Activated CD4-positive, CD25-positive, alpha-beta regulatory T cell treated with anti-CD3 and anti-CD28 coated beads, Interleukin-2, amount 50 U/mL, for 72 hours (primary cell): Measurements from ENCODE around the gene CAPZA1.

Experiments used
- DNase-seq: peaks from one replicate; pipeline ENCODE4 v3.0.0; 2021

The CAPZA1 gene

DNA sequence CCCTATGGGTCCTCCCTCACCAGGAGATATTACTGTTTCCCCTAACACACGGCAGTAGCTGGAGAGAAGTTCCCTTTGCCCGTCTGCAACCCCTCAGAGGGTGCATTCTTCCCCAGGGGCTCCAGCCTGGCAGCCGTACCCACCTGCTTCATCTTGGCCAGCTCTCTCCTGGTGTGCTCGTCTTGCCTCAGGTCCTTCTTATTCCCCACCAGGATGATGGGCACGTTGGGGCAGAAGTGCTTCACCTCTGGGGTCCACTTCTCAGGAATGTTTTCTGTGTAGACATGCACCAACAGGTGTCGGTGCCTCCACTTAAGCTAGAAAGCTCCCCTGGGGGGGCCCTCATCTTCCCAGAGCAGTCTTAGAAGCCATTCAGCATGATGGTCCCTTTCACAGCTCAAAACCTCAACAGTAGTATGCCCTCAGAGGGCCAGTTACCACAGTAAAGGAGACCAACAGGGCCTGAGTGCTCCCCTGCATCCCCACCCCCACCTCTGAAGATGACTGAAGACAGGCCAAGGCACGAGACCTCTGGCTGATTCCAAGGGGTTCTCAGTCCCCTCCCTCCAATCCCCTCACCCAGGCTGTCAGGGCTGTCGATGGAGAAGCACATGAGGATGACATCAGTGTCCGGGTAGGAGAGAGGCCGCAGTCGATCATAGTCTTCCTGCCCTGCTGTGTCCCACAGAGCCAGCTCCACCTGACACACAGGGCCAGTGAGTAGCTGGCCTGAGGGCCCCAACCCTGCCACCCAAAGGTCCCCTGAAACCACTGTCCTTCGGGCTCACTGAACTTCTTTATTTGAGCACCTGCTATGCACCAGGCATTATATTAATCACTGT lies 83.0 kb downstream of the CAPZA1 start:
- DNase-seq: no peak

- no peak for DNase-seq
These were observed 84.1 kb downstream of the CAPZA1 start for GRCh38 chr1:112703706-112704105.

GRCh38 chr1:112704391-112704933 lies 84.8 kb downstream of the CAPZA1 start:
- DNase-seq: no peak

GRCh38 chr1:112704934-112705627 lies 85.4 kb downstream of the CAPZA1 start:
- DNase-seq: no peak

DNA sequence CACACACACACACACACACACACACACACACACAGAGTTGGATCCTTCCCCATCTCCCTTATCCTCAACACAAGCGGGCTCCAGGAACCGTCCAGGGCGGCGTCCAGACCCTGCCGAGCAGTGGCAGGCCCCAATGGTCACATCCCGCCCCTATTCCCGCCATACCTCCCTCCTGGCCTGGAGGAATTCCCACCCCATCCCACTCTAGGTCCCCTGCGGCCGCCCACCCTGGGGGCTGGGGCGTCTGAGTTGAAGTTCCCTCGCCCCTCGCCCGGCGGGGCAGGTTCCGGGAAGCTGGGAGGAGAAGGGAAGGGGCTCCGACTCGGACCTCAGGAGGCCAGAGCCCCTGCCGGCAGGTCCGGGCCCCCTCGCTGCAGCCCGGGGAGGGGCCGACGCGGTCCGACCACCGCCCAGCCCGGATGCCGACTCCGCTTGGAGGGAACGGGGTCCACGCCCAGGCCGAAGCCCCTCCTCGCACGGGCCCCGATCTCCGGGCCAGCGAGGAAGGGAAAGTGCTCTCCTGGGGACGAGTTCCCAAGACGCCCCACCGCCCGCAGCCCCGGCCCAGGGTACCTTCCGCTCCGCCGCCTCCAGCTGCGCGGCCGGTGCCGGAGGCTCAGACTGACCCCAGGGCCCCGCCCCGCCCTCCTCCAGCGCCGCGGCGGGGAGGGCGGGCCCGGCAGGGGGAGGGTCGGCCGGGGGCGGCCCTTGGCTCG lies 87.0 kb downstream of the CAPZA1 start, which contains the start of gene RHOC:
TSS of gene RHOC (minus strand) at position 623 of the 716 bp plus-strand sequence. CDS start 3,328 bp downstream, outside the sequence.
- DNase-seq: no peak

DNA sequence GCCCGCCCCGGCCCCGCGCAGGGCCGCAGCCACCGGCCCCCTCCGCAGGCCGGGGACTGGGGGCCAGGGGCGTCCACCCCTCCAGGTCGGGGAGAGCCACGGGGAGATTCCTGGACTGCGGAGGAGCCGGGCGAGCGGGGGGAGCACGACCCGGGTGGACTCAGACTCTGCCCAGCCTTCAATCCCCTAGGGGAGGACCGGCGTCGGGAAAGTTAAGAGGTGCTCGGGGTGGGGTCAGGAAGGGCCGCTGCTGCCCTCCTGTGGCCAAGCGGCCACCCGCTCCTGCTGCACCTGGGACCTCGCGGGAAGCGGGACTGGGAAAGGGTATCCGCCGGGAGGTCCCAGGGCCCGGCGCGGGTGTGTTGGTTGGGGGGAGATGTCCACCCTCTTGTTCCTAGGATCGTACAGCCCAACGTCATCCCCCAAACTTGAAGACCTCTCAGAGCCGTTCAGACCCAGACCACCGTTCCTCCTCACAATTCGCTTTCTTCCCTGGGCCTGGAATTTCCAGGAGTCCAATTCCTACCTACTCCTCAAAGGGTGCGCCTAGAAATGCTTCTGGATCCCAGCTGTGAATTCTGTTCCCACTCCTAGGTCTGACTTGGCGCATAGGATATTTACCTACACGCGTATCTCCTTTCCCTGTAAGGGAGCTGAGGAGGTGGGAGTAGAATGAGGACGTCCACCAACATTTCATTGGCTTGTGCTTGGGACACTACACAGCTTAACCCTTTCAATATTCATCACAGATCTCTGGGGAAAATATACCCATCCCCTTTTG lies 87.8 kb downstream of the CAPZA1 start:
- DNase-seq: peak; percentile 71

GRCh38 chr1:112708002-112708448 lies 88.4 kb downstream of the CAPZA1 start:
- peak; percentile 30 for DNase-seq

DNA sequence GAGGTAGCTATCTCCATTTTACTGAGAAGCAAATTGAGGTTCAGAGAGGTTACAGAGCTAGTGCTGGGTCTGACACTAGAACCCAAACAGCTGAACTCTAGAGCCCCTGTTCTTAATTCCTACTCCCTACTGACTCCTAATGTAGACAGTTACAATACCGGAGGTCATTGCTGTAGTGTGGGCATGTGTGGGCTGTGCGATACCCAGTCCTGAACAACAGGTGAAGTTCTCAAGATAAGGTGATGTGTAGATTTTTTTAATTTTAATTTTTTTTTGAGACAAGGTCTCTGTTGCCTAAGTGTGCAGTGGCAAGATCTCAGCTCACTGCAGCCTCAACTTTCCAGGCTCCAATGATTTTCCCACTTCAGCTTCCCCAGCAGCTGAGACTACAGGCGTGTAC lies 88.9 kb downstream of the CAPZA1 start:
- DNase-seq: no peak

DNA sequence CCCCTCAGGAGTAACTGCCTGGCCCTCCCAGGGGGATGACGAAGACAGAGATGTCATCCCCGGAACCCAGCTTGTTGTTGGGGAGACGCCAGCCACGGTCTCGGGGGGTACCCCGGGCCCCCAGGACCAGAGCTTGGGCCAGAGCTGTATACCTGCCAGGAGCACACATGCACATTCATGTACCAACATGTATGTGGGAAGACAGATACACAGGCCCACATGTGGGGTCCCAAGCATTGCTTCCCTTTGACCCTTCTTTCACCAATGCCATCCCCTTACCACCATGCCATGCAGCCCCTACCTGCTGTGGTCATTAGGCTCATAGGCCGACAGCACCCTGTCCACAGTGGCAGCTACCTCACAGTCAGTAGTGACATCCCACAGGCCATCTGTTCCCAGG lies 90.5 kb downstream of the CAPZA1 start:
- DNase-seq: no peak

GRCh38 chr1:112710586-112710985 lies 91.0 kb downstream of the CAPZA1 start:
- peak; percentile 25 for DNase-seq

DNA sequence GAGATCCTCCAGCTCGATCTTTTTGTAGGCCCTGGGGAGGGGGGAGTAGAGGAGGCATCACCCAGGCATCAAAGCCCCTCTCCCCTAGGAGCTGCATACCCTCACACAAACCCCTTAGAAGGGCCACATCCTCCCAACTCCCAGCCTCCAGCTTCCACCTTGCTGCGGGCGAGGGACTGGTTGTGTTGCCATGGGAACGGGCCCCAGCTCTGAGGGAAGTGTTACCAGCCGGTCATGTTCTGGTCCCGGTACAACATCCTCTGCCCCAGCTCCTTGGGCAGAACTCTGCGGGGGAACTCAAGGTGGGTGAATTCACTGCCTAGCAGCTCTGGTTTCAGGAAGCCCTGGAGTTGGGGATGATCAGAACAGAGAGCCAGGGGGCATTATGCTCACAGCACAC lies 91.4 kb downstream of the CAPZA1 start:
- DNase-seq: peak; percentile 27

GRCh38 chr1:112711670-112712069 lies 92.0 kb downstream of the CAPZA1 start:
- no peak for DNase-seq

GRCh38 chr1:112712191-112712590 lies 92.6 kb downstream of the CAPZA1 start:
- no peak for DNase-seq

GRCh38 chr1:112712701-112713128 lies 93.1 kb downstream of the CAPZA1 start:
- no peak for DNase-seq

GRCh38 chr1:112713466-112714312 lies 94.1 kb downstream of the CAPZA1 start:
- no peak for DNase-seq

- DNase-seq: peak; percentile 43
These were observed 95.0 kb downstream of the CAPZA1 start for GRCh38 chr1:112714313-112715263.

GRCh38 chr1:112715264-112716053 lies 95.8 kb downstream of the CAPZA1 start, which contains the start of gene PPM1J:
Gene PPM1J, minus strand, starts transcription at chr1:112715332. Its CDS starts 31 bp downstream, at chr1:112715301.
- peak; percentile 98 for DNase-seq

DNA sequence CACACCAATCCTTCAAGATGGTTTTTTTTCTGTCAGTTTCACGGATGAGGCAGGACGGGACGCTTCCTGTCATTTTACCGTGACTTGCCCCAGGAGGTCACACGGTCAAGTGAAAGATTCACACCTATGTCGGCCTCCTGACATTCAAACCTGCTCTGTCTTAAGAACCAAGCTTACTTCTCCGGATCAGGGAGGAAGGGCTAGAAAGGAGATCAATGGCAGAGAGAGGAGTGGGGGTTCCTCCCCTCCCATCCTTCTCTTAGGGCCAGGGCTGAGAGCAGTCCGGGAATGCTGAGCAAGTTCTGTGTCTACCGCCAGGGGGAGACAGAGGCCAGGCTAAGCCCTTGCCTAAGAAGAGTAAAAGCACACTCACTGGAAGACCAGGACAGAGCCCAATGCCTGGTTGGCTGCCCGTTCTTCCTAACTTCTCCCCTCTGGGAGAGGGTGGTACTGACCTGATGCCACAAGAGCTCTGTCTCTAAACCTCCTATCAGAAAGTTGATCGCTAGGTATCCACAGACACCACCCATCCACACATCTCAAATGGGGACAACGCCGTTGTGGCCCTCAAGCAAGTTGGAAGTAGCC lies 96.6 kb downstream of the CAPZA1 start:
- peak; percentile 77 for DNase-seq
